Esophagus muscularis mucosa (tissue), 4 donors: Measurements from ENCODE around the gene KMT5B. TPM values are rescaled to one million over a fixed set of nuclear protein-coding genes. Genes with fewer than 3 reads are reported as not detected.

ENCODE experiments used
- DNase-seq: peaks from one replicate; pipeline ENCODE4 v3.0.0-alpha.2; 2017; ENCODE audit errors: extremely low spot score
- H3K27ac ChIP-seq, 4 donors: fragments of 200-600 bp; sonication (generic); replicated peaks in 1 of 4; 1 replicate in 3 of 4; 2 replicates in 1 of 4; pipeline ENCODE4 v1.5.1; 2016 to 2019; ENCODE audit warnings: mild to moderate bottlenecking in 1 of 4
- H3K27me3 ChIP-seq, 4 donors: fragments of 200-600 bp; sonication (generic); one replicate each; pipeline versions ENCODE4 v1.5.1 to v1.6.0; 2016 to 2019
- H3K36me3 ChIP-seq, 4 donors: fragments of 200-600 bp; sonication (generic); one replicate each; pipeline ENCODE4 v1.5.1; 2016 to 2019
- H3K4me1 ChIP-seq, 4 donors: fragments of 200-600 bp; sonication (generic); one replicate each; pipeline ENCODE4 v1.5.1; 2016 to 2019
- H3K4me3 ChIP-seq, 4 donors: fragments of 200-600 bp; sonication (generic); 1 replicate in 2 of 4; 2 replicates in 2 of 4; pipeline ENCODE4 v1.5.1; 2016 to 2019; ENCODE audit warnings: mild to moderate bottlenecking in 4 of 4, moderate library complexity in 1 of 4
- H3K9me3 ChIP-seq, 4 donors: fragments of 200-600 bp; sonication (generic); 1 replicate in 3 of 4; 2 replicates in 1 of 4; pipeline ENCODE4 v1.5.1; 2016 to 2019
- EP300 ChIP-seq: sonication (generic); formaldehyde crosslinking; IDR thresholded peaks from one replicate; pipeline ENCODE4 v1.6.1; 2017; ENCODE audit warnings: antibody characterized with exemption
- POLR2A ChIP-seq: fragments of 450-650 bp; IDR thresholded peaks from one replicate; pipeline ENCODE4 v1.6.1; 2017; ENCODE audit warnings: antibody characterized with exemption, moderate library complexity, mild to moderate bottlenecking, low read depth
- POLR2AphosphoS5 ChIP-seq, 2 donors: sonication (generic); formaldehyde crosslinking; IDR thresholded peaks; one replicate each; pipeline ENCODE4 v1.6.1; 2017; ENCODE audit warnings: antibody characterized with exemption in 2 of 2
- WGBS: methylation state at CpG from one replicate; pipeline ENCODE4 v1.1.5; 2018; 5-methylcytosine and 5-hydroxymethylcytosine counted together
- intact Hi-C: fragments of 100-400 bp; cut with DNase I; formaldehyde crosslinking; loops from one replicate; pipeline ENCODE4 v1.15.1; 2023
- total RNA-seq, 4 donors: library from RNA; depleted of rRNA; stranded (reverse); fragments of >200 nt; gene quantifications; one replicate each; pipeline versions ENCODE4 v1.1.0 to v1.2.1, GENCODE V29; 2016
- TF ChIP-seq, protein P1 (sequence below), 3 experiments: fragments of 200-600 bp in 2 of 3; fragments of 450-650 bp in 1 of 3; sonication (generic) in 2 of 3; IDR thresholded peaks; one replicate each; pipeline ENCODE4 v1.5.1; 2017 to 2019; ENCODE audit warnings: antibody characterized with exemption in 3 of 3, mild to moderate bottlenecking in 2 of 3, moderate library complexity in 1 of 3

The KMT5B gene
- total RNA-seq, 4 donors from 2014 or later = 28.7 to 49.4 (median 43.3) TPM

GRCh38 chr11:68169442-68169841, 43.7 kb downstream of the KMT5B start:
- TF ChIP-seq POLR2AphosphoS5 (IDR thresholded peaks at IDR 0.05) (no peak), POLR2A (no peak), EP300 (no peak)
- TF ChIP-seq, protein P1, sequence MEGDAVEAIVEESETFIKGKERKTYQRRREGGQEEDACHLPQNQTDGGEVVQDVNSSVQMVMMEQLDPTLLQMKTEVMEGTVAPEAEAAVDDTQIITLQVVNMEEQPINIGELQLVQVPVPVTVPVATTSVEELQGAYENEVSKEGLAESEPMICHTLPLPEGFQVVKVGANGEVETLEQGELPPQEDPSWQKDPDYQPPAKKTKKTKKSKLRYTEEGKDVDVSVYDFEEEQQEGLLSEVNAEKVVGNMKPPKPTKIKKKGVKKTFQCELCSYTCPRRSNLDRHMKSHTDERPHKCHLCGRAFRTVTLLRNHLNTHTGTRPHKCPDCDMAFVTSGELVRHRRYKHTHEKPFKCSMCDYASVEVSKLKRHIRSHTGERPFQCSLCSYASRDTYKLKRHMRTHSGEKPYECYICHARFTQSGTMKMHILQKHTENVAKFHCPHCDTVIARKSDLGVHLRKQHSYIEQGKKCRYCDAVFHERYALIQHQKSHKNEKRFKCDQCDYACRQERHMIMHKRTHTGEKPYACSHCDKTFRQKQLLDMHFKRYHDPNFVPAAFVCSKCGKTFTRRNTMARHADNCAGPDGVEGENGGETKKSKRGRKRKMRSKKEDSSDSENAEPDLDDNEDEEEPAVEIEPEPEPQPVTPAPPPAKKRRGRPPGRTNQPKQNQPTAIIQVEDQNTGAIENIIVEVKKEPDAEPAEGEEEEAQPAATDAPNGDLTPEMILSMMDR (IDR thresholded peaks at IDR 0.05) = no peak
- H3K4me3 ChIP-seq = no peak overlapping the region
- intact Hi-C loops = no loop called here
- no peaks in the 10 kb centered on the region for H3K4me1 ChIP-seq
- DNase-seq = no peak
- peaks cover 66 to 100% (median 96%) of the 10 kb centered on the region in 4 donors for H3K36me3 ChIP-seq
- H3K9me3 ChIP-seq = no peaks in the 10 kb centered on the region
- H3K27me3 ChIP-seq = no peaks in the 10 kb centered on the region
- no peak overlapping the region for H3K27ac ChIP-seq

GRCh38 chr11:68168694-68169093, 44.4 kb downstream of the KMT5B start:
- peaks cover 59 to 100% (median 94%) of the 10 kb centered on the region in 4 donors for H3K36me3 ChIP-seq
- H3K4me3 ChIP-seq = no peak overlapping the region
- no peaks in the 10 kb centered on the region for H3K27me3 ChIP-seq
- WGBS = 93% methylated on average over 5 of the region's 5 CpGs
- no peaks in the 10 kb centered on the region for H3K4me1 ChIP-seq
- DNase-seq = no peak
- TF ChIP-seq POLR2A = no peak
- TF ChIP-seq, protein P1 (IDR thresholded peaks at IDR 0.05) = no peak
- no peak for TF ChIP-seq EP300
- no peak for TF ChIP-seq POLR2AphosphoS5 (IDR thresholded peaks at IDR 0.05)
- no peaks in the 10 kb centered on the region for H3K9me3 ChIP-seq
- intact Hi-C loops = no loop called here
- H3K27ac ChIP-seq = no peak overlapping the region

- Histone ChIP-seq H3K36me3 (peaks cover 58 to 98% (median 89%) of the 10 kb centered on the region in 4 donors), H3K4me3 (no peak overlapping the region), H3K27ac (no peak overlapping the region), H3K4me1 (no peaks in the 10 kb centered on the region), H3K27me3 (no peaks in the 10 kb centered on the region), H3K9me3 (no peaks in the 10 kb centered on the region)
- DNase-seq = no peak
- intact Hi-C loops = no loop called here
- TF ChIP-seq POLR2AphosphoS5 (IDR thresholded peaks at IDR 0.05) (no peak), EP300 (no peak), POLR2A (no peak)
- TF ChIP-seq, protein P1 (IDR thresholded peaks at IDR 0.05) = no peak
- whole genome bisulfite sequencing = 95% methylated on average over 4 of the region's 6 CpGs
Observed at GRCh38 chr11:68167474-68167873, 45.6 kb downstream of the KMT5B start.

GRCh38 chr11:68166969-68167368, 46.1 kb downstream of the KMT5B start:
- H3K27me3 ChIP-seq = no peaks in the 10 kb centered on the region
- TF ChIP-seq EP300 (no peak), POLR2AphosphoS5 (IDR thresholded peaks at IDR 0.05) (no peak), POLR2A (no peak)
- TF ChIP-seq, protein P1 (IDR thresholded peaks at IDR 0.05) = no peak
- no peak overlapping the region for H3K4me3 ChIP-seq
- H3K4me1 ChIP-seq = no peaks in the 10 kb centered on the region
- no peaks in the 10 kb centered on the region for H3K9me3 ChIP-seq
- intact Hi-C loops = no loop called here
- H3K27ac ChIP-seq = no peak overlapping the region
- DNase-seq = no peak
- peaks cover 58 to 96% (median 86%) of the 10 kb centered on the region in 4 donors for H3K36me3 ChIP-seq
- WGBS = 70% methylated on average over 4 of the region's 4 CpGs

DNA sequence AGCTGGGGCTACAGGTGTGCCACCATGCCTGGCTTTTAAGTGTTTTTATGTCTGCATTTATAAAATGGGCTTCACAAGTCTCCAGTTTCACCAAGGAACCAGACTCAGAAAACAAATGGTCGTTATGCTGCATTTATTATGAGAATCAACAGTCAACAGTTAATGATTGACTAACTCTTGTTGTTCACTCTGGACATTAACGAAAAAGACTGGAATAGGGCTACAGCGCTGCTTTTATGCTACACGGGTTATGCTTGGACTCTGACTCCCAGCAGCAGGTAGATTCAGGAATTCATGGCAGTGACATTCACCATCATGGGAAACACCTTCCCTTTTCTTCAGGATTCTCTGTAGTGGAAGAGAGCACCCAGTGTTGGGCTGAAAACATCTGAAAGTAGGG, 47.5 kb downstream of the KMT5B start:
- WGBS = 87% methylated on average over 4 of the region's 4 CpGs
- DNase-seq = no peak
- intact Hi-C loops = no loop called here
- Histone ChIP-seq H3K4me3 (no peak overlapping the region), H3K27me3 (no peaks in the 10 kb centered on the region), H3K36me3 (peaks cover 53 to 91% (median 77%) of the 10 kb centered on the region in 4 donors), H3K4me1 (no peaks in the 10 kb centered on the region), H3K9me3 (no peaks in the 10 kb centered on the region), H3K27ac (no peak overlapping the region)
- TF ChIP-seq, protein P1 (IDR thresholded peaks at IDR 0.05) = no peak
- TF ChIP-seq POLR2A (no peak), EP300 (no peak), POLR2AphosphoS5 (IDR thresholded peaks at IDR 0.05) (no peak)
